OCI-LY7 (cell line): ENCODE data around the gene SIPA1L3. TPM values are rescaled to one million over a fixed set of nuclear protein-coding genes. Genes with fewer than 3 reads are reported as not detected.

Experiments
- BruUV-seq: library from RNA; stranded (reverse); fragments of 400-500 nt; replicated peaks from 2 replicates; lab custom pipeline; 2021; lab: Mats Ljungman, UMichigan
- CTCF ChIA-PET: fragments of 300-600 bp; sonication (Branson Sonifier 250); formaldehyde crosslinking; loops from one replicate; lab custom pipeline; 2022; ENCODE audit warnings: antibody characterized with exemption; ENCODE audit not compliant: unreplicated experiment; lab: Charles Lee
- POLR2A ChIA-PET: fragments of 300-600 bp; sonication (Branson Sonifier 250); formaldehyde crosslinking; loops from one replicate; lab custom pipeline; 2022; ENCODE audit warnings: antibody characterized with exemption; lab: Charles Lee
- DNase-seq: peaks from one replicate; pipeline ENCODE4 v3.0.0-alpha.2; 2015; ENCODE audit warnings: low spot score
- H2AFZ ChIP-seq: fragments of 200-600 bp; sonication (generic), shearing (Covaris generic); 2 replicates; pipeline ENCODE4 v1.6.1; 2014; ENCODE audit warnings: mild to moderate bottlenecking, antibody characterized with exemption, low read length, moderate library complexity
- H3K27ac ChIP-seq: fragments of 200-600 bp; sonication (generic); 2 replicates; pipeline ENCODE4 v1.5.1; 2014; ENCODE audit warnings: mixed run types, low read depth, mild to moderate bottlenecking, moderate library complexity, low read length, inconsistent platforms; ENCODE audit not compliant: poor library complexity, severe bottlenecking
- H3K36me3 ChIP-seq: fragments of 200-600 bp; sonication (generic); 2 replicates; pipeline ENCODE4 v1.6.1; 2014; ENCODE audit warnings: mild to moderate bottlenecking, antibody characterized with exemption, low read length, moderate library complexity, mixed read lengths; ENCODE audit not compliant: insufficient read depth
- H3K4me1 ChIP-seq: fragments of 200-600 bp; sonication (generic); 2 replicates; pipeline ENCODE4 v1.5.1; 2014; ENCODE audit warnings: mild to moderate bottlenecking, low read length; ENCODE audit not compliant: insufficient read depth, poor library complexity, severe bottlenecking
- H3K4me2 ChIP-seq: fragments of 200-600 bp; sonication (generic); 2 replicates; pipeline ENCODE4 v1.6.1; 2014; ENCODE audit warnings: mild to moderate bottlenecking, low read length
- H3K4me3 ChIP-seq: fragments of 200-600 bp; sonication (generic); 2 replicates; pipeline ENCODE4 v1.5.1; 2014; ENCODE audit warnings: mild to moderate bottlenecking, low read depth, low read length; ENCODE audit not compliant: poor library complexity, severe bottlenecking
- H3K79me2 ChIP-seq: fragments of 200-600 bp; sonication (generic); 2 replicates; pipeline ENCODE4 v1.6.1; 2016; ENCODE audit warnings: low read depth, mild to moderate bottlenecking, low read length, moderate library complexity, mixed read lengths; ENCODE audit not compliant: insufficient read depth
- H3K9me2 ChIP-seq: fragments of 200-600 bp; sonication (generic); 2 replicates; pipeline ENCODE4 v1.6.1; 2016; ENCODE audit warnings: mild to moderate bottlenecking, low read length, mixed read lengths; ENCODE audit not compliant: insufficient read depth
- H3K9me3 ChIP-seq: fragments of 200-600 bp; sonication (generic); 2 replicates; pipeline ENCODE4 v1.6.1; 2014; ENCODE audit warnings: mild to moderate bottlenecking, mixed run types, low read length, mixed read lengths
- H4K20me1 ChIP-seq: fragments of 200-600 bp; sonication (generic); 2 replicates; pipeline ENCODE4 v1.6.1; 2014; ENCODE audit warnings: mild to moderate bottlenecking, antibody characterized with exemption, low read length, moderate library complexity, mixed read lengths; ENCODE audit not compliant: insufficient read depth
- CTCF ChIP-seq: fragments of 200-600 bp; sonication (generic); conservative IDR thresholded peaks from 2 replicates; pipeline ENCODE4 v1.5.1; 2014; ENCODE audit warnings: mild to moderate bottlenecking, antibody characterized with exemption, low read length, moderate library complexity, mixed read lengths
- EZH2phosphoT487 ChIP-seq: fragments of 200-600 bp; sonication (generic); IDR thresholded peaks from 2 replicates; pipeline ENCODE4 v1.6.1; 2018; ENCODE audit warnings: low read depth, borderline replicate concordance, mild to moderate bottlenecking, mixed run types, antibody characterized with exemption, low read length, moderate library complexity, mixed read lengths
- intact Hi-C: fragments of 100-400 bp; cut with micrococcal nuclease; formaldehyde crosslinking; loops from one replicate; pipeline ENCODE4 v1.10.0; 2022; ENCODE audit not compliant: unreplicated experiment
- total RNA-seq, 2 experiments: library from RNA; depleted of rRNA in 1 of 2; stranded (reverse); fragments of >200 nt in 1 of 2; shearing (Covaris generic) in 1 of 2; gene quantifications; 2 replicates each; pipeline ENCODE4 v1.2.3, GENCODE V29; 2014 to 2022

Gene SIPA1L3
- total RNA-seq, 2 experiments from 2014 or later = 21.2 to 84.4 TPM

GRCh38 chr19:38093154-38093553 is 186.1 kb downstream of the SIPA1L3 start:
- no peak overlapping the region for H3K4me2 ChIP-seq
- peaks cover 7% of the 10 kb centered on the region for H3K4me1 ChIP-seq
- peaks cover 49% of the 10 kb centered on the region for H3K36me3 ChIP-seq
- POLR2A ChIA-PET = interaction anchor here (0.6 kb wide), 1 partner anchor 114 kb away, joined by 5 read pairs; no protein-coding TSS in a partner anchor
- H2AFZ ChIP-seq = no peak overlapping the region
- H3K4me3 ChIP-seq = no peak overlapping the region
- H3K79me2 ChIP-seq = no peaks in the 10 kb centered on the region
- H3K9me3 ChIP-seq = no peaks in the 10 kb centered on the region
- CTCF ChIA-PET = no interaction called here
- H3K27ac ChIP-seq = no peak overlapping the region
- no peak for TF ChIP-seq CTCF
- TF ChIP-seq EZH2phosphoT487 = no peak
- no peaks in the 10 kb centered on the region for H3K9me2 ChIP-seq
- H4K20me1 ChIP-seq = no peaks in the 10 kb centered on the region
- no TSS peak for BruUV-seq
- DNase-seq = no peak
- intact Hi-C loops = no loop called here

- intact Hi-C loops = no loop called here
- H3K9me3 ChIP-seq = no peaks in the 10 kb centered on the region
- peaks cover 7% of the 10 kb centered on the region for H3K4me1 ChIP-seq
- no peaks in the 10 kb centered on the region for H4K20me1 ChIP-seq
- peaks cover 51% of the 10 kb centered on the region for H3K36me3 ChIP-seq
- no peak overlapping the region for H3K27ac ChIP-seq
- no peak overlapping the region for H3K4me3 ChIP-seq
- no peaks in the 10 kb centered on the region for H3K79me2 ChIP-seq
- ChIA-PET CTCF (no interaction called here), POLR2A (interaction anchor here (0.5 kb wide), 1 partner anchor 11 kb away, joined by 3 read pairs; no protein-coding TSS in a partner anchor)
- H3K9me2 ChIP-seq = no peaks in the 10 kb centered on the region
- TF ChIP-seq CTCF (no peak), EZH2phosphoT487 (no peak)
- no peak overlapping the region for H2AFZ ChIP-seq
- no peak for DNase-seq
- H3K4me2 ChIP-seq = no peak overlapping the region
- BruUV-seq = no TSS peak
Observed at GRCh38 chr19:38093587-38093986, 186.6 kb downstream of the SIPA1L3 start.

GRCh38 chr19:38095411-38096308 is 188.7 kb downstream of the SIPA1L3 start:
- POLR2A ChIA-PET = no interaction called here
- BruUV-seq = no TSS peak
- peak; percentile 73 for DNase-seq
- intact Hi-C loops = loop anchor here (1.0 kb wide), 1 partner anchor 193 kb away; no protein-coding TSS in a partner anchor
- no peak overlapping the region for H3K4me2 ChIP-seq
- H4K20me1 ChIP-seq = no peaks in the 10 kb centered on the region
- no peak overlapping the region for H3K4me3 ChIP-seq
- no peak overlapping the region for H3K27ac ChIP-seq
- H3K9me2 ChIP-seq = no peaks in the 10 kb centered on the region
- CTCF ChIA-PET = no interaction called here
- H3K36me3 ChIP-seq = peaks cover 54% of the 10 kb centered on the region
- TF ChIP-seq EZH2phosphoT487 = no peak
- TF ChIP-seq CTCF = peak; percentile 81
- H3K79me2 ChIP-seq = no peaks in the 10 kb centered on the region
- peaks cover 7% of the 10 kb centered on the region for H3K4me1 ChIP-seq
- H2AFZ ChIP-seq = no peak overlapping the region
- no peaks in the 10 kb centered on the region; the same call in 1 of the 2 replicates for H3K9me3 ChIP-seq
